ENCODE measurements around the gene TMOD2. TPM values are rescaled to one million over a fixed set of nuclear protein-coding genes. Genes with fewer than 3 reads are reported as not detected.

TMOD2 gene
- total RNA-seq, 1 donor from 2014 or later: 1.9 TPM

GRCh38 chr15:51863131-51863530 lies 111.7 kb downstream of the TMOD2 start:
- no peak for DNase-seq (ENCODE audit: low spot score)
- H3K9ac ChIP-seq: no peak overlapping the region
- Mint-ChIP-seq H3K9me3 (peaks cover 2% of the 10 kb centered on the region), H3K4me1 (peaks cover 5% of the 10 kb centered on the region), H3K27ac (no peak overlapping the region), H3K4me3 (no peak overlapping the region), H3K36me3 (peaks cover 28% of the 10 kb centered on the region), H3K27me3 (ENCODE audit: insufficient read depth, low read depth) (peaks cover 2% of the 10 kb centered on the region)
- H3K4me1 ChIP-seq: no peaks in the 10 kb centered on the region
- H3K36me3 ChIP-seq: no peaks in the 10 kb centered on the region
- no peak overlapping the region for H3K4me3 ChIP-seq
- H3K79me2 ChIP-seq (ENCODE audit: low read depth): peaks cover 3% of the 10 kb centered on the region
- no peak overlapping the region for H2AFZ ChIP-seq (replicated peaks)
- H3K27me3 ChIP-seq: no peaks in the 10 kb centered on the region
- TF ChIP-seq EZH2phosphoT487 (IDR thresholded peaks at IDR 0.05) (no peak), CTCF (IDR thresholded peaks at IDR 0.05) (no peak), EZH2 (IDR thresholded peaks at IDR 0.05) (no peak)
- H3K4me2 ChIP-seq: no peak overlapping the region
- no peak overlapping the region for H3K27ac ChIP-seq
- H3K9me3 ChIP-seq (ENCODE audit: low read depth): no peaks in the 10 kb centered on the region
- H4K20me1 ChIP-seq (ENCODE audit: low read depth): no peaks in the 10 kb centered on the region
- H3F3A ChIP-seq (ENCODE audit: low read depth): no peaks in the 10 kb centered on the region

- Histone ChIP-seq H3K4me1 (no peaks in the 10 kb centered on the region), H3F3A (ENCODE audit: low read depth) (no peaks in the 10 kb centered on the region), H4K20me1 (ENCODE audit: low read depth) (no peaks in the 10 kb centered on the region), H3K27me3 (no peaks in the 10 kb centered on the region), H3K27ac (no peak overlapping the region), H3K4me3 (no peak overlapping the region), H3K79me2 (ENCODE audit: low read depth) (no peaks in the 10 kb centered on the region), H2AFZ (replicated peaks) (no peak overlapping the region), H3K4me2 (no peak overlapping the region), H3K36me3 (no peaks in the 10 kb centered on the region), H3K9me3 (ENCODE audit: low read depth) (no peaks in the 10 kb centered on the region), H3K9ac (no peak overlapping the region)
- Mint-ChIP-seq H3K27me3 (ENCODE audit: insufficient read depth, low read depth) (peaks cover 2% of the 10 kb centered on the region), H3K4me3 (no peak overlapping the region), H3K9me3 (no peaks in the 10 kb centered on the region), H3K4me1 (peaks cover 10% of the 10 kb centered on the region), H3K36me3 (peaks cover 30% of the 10 kb centered on the region), H3K27ac (peak overlapping the region; percentile 4)
- no peak for TF ChIP-seq EZH2phosphoT487 (IDR thresholded peaks at IDR 0.05)
- no peak for TF ChIP-seq CTCF (IDR thresholded peaks at IDR 0.05)
- no peak for TF ChIP-seq EZH2 (IDR thresholded peaks at IDR 0.05)
- no peak for DNase-seq (ENCODE audit: low spot score)
Observed at GRCh38 chr15:51864408-51865056, 113.1 kb downstream of the TMOD2 start.

GRCh38 chr15:51865317-51865716 lies 113.9 kb downstream of the TMOD2 start:
- no peak overlapping the region for H3K27ac Mint-ChIP-seq
- Histone ChIP-seq H3K27me3 (no peaks in the 10 kb centered on the region), H3K79me2 (ENCODE audit: low read depth) (no peaks in the 10 kb centered on the region), H3K4me3 (no peak overlapping the region), H3K4me1 (no peaks in the 10 kb centered on the region), H3K27ac (no peak overlapping the region), H4K20me1 (ENCODE audit: low read depth) (no peaks in the 10 kb centered on the region), H3K9me3 (ENCODE audit: low read depth) (peaks cover 2% of the 10 kb centered on the region), H3K36me3 (no peaks in the 10 kb centered on the region), H3K9ac (no peak overlapping the region), H3F3A (ENCODE audit: low read depth) (no peaks in the 10 kb centered on the region), H2AFZ (replicated peaks) (no peak overlapping the region), H3K4me2 (no peak overlapping the region)
- DNase-seq (ENCODE audit: low spot score): no peak
- peaks cover 10% of the 10 kb centered on the region for H3K4me1 Mint-ChIP-seq
- H3K27me3 Mint-ChIP-seq (ENCODE audit: insufficient read depth, low read depth): peaks cover 2% of the 10 kb centered on the region
- TF ChIP-seq CTCF (IDR thresholded peaks at IDR 0.05) (no peak), EZH2phosphoT487 (IDR thresholded peaks at IDR 0.05) (no peak), EZH2 (IDR thresholded peaks at IDR 0.05) (no peak)
- no peak overlapping the region for H3K4me3 Mint-ChIP-seq
- H3K9me3 Mint-ChIP-seq: no peaks in the 10 kb centered on the region
- H3K36me3 Mint-ChIP-seq: peaks cover 32% of the 10 kb centered on the region

Small RNA genes lying within 50 kb of the gene (small RNA-seq; reads per million reads assigned to genes)
- gene AC090971.5: not detected
- gene RF00017: not detected

Other genes with a start within 250 kb of the TMOD2 start
- 78.4 and 124 TPM in 2 replicates for gene DMXL2, start 128.8 kb upstream of the TMOD2 start, total RNA-seq (ENCODE audit: low replicate concordance)
- gene SCG3, start 70.1 kb upstream of the TMOD2 start, total RNA-seq (ENCODE audit: low replicate concordance): 0.15 and 0.19 TPM in 2 replicates
- gene LYSMD2, start 13.9 kb upstream of the TMOD2 start, total RNA-seq (ENCODE audit: low replicate concordance): 0.15 TPM in 1 of 2 replicates, not detected in the other
- gene TMOD3, start 78.1 kb downstream of the TMOD2 start, total RNA-seq (ENCODE audit: low replicate concordance): 17.6 and 37.4 TPM in 2 replicates
- 26.6 and 43.9 TPM in 2 replicates for gene LEO1, start 220.2 kb downstream of the TMOD2 start, total RNA-seq (ENCODE audit: low replicate concordance)